ENCODE results near the gene MDM2.

Gene MDM2

DNA sequence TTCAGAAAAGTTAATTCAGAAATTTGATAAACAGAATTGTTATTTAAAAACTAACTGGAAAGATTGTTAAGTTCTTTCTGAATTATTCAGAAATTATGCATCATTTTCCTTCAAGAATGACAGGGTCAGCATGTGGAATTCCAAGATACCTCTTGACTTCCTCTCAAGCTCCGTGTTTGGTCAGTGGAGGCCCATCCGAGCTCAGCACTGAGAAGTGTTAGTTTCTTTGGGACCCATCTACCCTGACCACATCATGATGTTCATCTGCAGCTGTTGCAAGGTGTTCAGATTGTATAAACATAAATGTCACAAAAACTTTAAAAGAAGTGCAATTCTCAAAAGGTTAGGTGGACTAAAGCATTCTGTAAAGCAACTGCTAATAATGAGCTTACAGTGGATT, 33.7 kb downstream of the MDM2 start:
- H3K4me3 ChIP-seq (ENCODE audit: low read length) = no peak overlapping the region
- no peak for TF ChIP-seq CTCF (conservative IDR thresholded peaks at IDR 0.05; ENCODE audit: low read depth, low read length)

GRCh38 chr12:68842123-68842522, 34.1 kb downstream of the MDM2 start:
- no peak for TF ChIP-seq CTCF (conservative IDR thresholded peaks at IDR 0.05; ENCODE audit: low read depth, low read length)
- H3K4me3 ChIP-seq (ENCODE audit: low read length) = no peak overlapping the region
- DNase-seq (ENCODE audit: low read depth) = no peak

More for the DNA sequence above, 33.7 kb downstream of the MDM2 start:
- no peak for DNase-seq (ENCODE audit: low read depth)

DNA sequence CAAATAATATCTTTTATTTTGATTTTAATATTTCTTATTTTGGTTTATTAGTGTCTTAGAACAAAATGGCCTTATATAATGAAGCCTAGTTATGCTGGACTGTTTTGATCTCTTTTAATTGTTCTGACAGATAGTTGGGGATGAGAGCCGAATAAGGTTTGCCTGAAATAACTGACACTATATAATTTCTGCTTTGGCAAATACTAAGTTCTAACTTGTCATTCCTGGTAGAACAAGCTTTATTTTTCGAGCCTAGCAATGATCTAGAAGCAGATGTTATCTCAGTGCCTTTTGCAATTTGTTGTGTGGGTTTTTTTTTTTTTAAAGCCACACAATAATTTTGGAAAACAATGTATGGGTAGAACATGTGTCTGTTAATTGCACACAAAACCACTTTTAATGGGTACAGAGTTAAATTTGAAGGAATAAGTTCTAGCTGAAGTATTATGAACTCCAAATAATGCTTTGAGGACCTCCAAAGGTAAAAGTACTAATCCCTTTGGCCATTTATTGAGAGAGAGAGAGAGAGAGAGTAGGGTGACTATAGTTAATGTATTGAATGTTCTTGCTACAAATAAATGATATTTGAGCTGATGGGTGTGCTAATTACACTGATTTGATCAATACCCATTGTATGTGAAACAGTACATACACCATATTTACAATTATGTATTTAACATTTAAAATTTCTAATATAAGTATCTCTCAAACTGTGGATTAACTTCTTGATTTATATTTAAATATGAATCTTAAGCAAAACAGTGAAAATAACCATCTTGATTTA, 35.0 kb downstream of the MDM2 start:
- no peak for TF ChIP-seq CTCF (conservative IDR thresholded peaks at IDR 0.05; ENCODE audit: low read depth, low read length)
- H3K4me3 ChIP-seq (ENCODE audit: low read length) = no peak overlapping the region
- no peak for DNase-seq (ENCODE audit: low read depth)

DNA sequence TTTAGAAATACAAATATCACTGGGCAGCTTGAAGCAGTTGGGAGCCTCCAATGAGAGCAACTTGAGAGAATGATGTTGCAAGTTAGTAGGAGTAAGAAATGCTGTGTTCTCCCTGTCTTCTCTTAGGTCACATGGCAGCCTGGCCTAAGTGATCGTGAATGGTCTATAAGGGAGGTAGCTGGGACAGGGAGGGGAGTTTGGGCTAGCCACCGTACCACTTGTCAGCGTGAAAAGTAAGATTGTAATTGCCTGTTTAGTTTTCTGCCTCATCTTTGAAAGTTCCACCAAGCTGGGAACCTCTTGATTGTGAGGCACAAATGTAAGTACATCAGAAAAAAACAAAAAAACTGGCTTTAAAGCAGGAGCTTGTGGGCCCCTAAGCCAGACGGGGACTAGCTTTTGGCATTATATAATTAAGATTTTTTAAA, 36.4 kb downstream of the MDM2 start:
- no peak for DNase-seq (ENCODE audit: low read depth)
- H3K4me3 ChIP-seq (ENCODE audit: low read length) = no peak overlapping the region
- no peak for TF ChIP-seq CTCF (conservative IDR thresholded peaks at IDR 0.05; ENCODE audit: low read depth, low read length)

DNA sequence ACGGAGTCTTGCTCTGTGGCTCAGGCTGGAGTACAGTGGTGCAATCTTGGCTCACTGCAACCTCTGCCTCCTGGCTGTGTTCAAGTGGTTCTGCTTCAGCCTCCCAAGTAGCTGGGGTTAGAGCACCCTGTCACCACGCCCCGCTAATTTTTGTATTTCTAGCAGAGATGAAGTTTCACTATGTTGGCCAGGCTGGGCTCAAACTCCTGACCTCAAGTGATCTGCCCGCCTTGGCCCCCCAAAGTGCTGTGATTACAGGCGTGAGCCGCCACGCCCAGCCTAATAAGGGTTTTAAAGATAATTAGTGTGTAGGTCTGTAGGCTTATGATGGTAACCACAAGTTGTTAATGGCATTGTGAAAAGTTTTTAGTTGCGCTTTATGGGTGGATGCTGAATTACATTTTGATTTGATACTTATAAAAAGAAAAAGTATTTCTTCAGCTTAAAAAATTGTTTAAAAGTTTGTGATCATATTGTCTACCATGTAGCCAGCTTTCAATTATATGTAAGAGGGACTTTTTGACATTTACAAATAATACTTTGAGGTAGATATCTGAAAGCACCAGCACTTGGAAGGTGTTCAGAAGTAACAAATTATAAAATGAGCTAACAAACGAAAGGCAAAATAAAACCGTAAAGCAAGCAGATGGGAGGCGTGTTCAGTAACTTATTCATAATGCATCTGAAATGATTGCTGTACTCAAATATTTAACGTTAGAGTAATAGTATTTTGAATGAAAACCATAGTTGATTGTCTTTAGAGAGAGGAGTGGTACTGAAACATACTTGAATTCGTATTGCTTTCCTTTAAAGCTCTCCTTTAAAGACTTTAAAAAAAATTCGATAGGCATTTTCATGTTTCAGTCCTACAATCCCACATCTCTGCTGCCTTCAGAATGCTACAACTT, 37.1 kb downstream of the MDM2 start:
- no peak for DNase-seq (ENCODE audit: low read depth)
- no peak for TF ChIP-seq CTCF (conservative IDR thresholded peaks at IDR 0.05; ENCODE audit: low read depth, low read length)
- H3K4me3 ChIP-seq (ENCODE audit: low read length) = no peak overlapping the region

- no peak for TF ChIP-seq CTCF (conservative IDR thresholded peaks at IDR 0.05; ENCODE audit: low read depth, low read length)
- DNase-seq (ENCODE audit: low read depth) = no peak
- no peak overlapping the region for H3K4me3 ChIP-seq (ENCODE audit: low read length)
These were observed 38.8 kb downstream of the MDM2 start for GRCh38 chr12:68846811-68847210.
